Daoy (cell line): Measurements from ENCODE around the gene CISTR. TPM values are rescaled to one million over a fixed set of nuclear protein-coding genes. Genes with fewer than 3 reads are reported as not detected.

ENCODE experiments used
- DNase-seq: peaks from one replicate; pipeline ENCODE4 v3.0.0-alpha.2; 2015; ENCODE audit warnings: low read depth
- total RNA-seq: library from RNA; depleted of rRNA; stranded (reverse); fragments of >200 nt; shearing (Covaris generic); gene quantifications from 2 replicates; pipeline ENCODE4 v1.2.3, GENCODE V29; 2014

The CISTR gene
- total RNA-seq, 1 experiment from 2014 or later: not detected

DNA sequence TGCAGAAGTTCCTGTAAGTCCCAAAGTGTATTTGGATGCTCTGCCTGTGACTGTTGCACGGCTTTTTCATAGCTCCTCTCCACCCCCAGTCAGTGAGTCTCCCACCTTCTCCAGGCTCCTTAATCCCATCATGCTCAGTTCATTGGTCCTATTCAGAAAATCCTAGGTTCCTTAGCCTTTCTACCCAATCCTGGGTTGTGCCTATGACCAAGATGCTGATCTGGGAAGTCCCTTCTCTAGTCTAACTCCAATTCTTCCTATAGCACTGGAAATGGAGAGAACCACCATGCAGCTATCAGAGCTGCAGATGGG is 7.7 kb downstream of the CISTR start:
- DNase-seq: no peak

DNA sequence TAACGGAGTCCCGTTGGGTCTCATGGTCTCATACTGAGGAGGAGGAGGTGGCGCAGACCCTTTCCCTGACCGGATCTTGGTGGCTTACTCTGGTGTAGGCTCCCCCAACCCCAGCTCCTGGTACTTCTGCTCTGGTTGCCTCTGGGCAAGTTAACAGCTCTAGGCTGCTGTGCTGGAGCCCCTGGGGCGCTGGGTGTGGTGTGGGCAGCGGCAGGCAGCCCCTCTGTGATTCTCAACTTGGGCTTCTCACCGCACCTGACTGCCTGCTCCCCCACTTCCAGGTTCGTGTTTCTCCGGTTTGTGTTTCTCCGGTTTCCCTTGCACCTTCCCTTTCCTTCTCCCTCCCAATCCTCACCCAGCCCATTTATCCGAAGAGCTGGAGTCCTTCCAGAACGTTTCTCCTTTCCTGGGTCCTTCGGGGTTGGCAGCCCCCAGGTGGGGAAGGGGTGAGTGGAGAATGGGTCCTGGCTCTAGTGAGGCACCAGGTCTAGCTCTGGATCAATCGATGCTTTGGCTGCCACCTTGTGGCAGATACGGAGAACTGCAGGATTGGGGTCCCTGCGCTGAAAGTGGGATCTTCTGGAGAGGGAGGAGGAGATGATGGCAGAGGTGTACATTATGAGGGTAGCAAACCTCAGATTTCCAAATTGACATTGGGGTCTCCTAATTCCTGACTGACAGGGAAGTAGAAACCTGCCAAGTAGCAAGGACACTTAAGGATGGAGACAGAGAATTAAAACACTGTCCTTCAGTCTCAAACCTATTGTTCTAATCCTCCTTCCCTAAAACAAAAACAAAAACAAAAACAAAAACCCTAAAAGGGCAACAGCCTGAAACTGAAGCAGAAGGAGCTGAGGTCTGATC is 8.3 kb downstream of the CISTR start:
- DNase-seq: peak; percentile 66

DNA sequence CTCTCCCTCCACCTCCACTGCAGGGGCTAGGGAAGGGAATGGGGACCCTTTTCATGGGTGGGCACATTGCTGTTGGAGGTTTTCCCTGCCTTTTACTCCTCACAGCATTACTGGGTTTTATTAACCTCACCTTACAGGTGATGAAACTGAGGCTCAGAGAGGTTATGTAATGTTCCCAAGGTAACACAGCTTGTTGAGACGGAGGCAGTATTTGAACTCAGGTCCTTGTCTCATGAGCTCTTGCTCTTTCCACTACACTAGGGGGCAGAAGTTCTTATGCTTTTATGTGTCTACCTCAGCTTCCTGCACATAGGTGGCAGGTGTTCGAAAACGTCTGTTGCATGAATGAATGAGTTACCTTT is 11.7 kb downstream of the CISTR start:
- no peak for DNase-seq

DNA sequence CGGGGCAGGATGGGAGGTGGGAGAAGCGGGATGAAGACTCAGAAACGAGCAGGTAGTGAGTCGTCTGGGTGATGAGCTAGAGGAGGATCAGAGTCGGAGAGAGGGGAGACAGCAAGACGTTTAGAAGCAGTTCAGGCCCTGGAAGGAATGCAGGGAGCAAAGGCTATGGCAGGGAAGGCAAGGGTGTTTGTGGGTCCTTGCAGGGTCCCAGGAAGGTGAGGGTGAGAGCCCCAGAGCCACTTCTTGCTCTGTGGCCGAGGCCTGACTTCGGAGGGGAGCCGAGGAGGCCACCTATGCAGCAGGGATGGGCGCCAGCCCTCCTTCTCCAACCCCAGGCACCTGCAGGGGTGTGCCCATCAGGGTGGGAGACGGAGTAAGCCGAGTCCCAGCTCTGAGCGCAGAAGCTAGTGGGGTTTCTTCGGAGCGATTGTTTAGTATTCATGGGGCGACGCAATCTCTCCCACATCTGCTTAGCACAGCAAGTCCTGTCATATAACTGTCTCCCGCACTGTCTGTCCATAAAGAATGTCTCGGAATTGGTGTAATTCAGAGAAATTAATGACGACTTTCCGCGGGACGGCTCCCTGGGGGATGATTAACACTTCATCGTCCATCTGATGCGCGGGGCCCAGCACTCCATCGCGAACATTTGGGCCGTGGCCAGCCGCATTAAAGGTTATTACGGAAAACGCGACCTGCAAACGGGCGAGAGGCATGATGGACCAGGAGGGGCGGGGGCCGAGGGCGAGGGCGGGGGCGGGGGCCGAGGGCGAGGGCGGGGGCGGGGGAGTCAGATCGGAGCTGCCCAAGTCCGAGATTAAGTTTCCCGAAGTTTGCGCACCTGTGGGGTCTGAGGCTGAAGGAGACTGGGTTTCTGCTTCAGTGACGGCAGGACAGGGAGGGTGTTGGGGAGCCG is 12.3 kb downstream of the CISTR start:
- DNase-seq: no peak

DNA sequence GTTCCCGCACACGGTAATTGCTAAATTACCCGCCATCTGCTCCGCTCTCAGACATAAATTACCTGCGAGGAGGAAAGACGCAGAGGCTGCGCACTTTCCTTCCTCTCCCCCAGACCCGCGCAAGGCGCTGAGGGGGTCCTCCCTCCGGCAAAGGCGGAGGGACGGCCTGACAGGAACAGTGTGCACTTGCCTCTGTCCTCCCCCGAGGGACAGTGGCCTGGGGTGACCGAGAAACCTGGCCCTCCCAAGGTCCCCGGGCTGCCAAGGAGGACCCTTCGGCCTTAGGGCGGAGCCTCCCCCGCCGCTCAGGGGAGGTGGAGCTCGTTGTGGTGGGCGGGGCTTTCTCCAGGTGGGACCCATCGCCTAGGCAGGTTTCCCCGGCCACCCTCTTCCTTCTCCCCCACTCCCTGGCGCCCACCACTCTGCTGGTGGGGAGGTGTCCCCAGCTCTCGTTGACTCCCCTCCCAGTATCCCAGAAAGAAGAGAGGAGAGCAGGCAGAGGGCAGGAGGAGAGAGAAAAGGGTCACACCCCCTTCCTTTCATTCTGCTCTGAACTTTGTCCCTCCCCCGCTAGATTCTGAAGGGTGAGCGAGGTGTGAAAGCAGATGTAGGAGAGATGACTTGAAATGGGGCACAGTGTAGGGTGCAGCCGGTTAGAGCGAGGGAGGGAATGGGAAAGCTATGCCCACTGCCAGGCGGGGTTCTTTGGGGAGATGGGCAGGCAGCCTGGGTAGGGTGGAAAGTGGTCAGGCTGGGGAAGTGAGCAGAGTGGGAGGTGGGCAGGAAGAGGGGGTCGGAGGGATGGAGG is 13.2 kb downstream of the CISTR start:
- DNase-seq: no peak

DNA sequence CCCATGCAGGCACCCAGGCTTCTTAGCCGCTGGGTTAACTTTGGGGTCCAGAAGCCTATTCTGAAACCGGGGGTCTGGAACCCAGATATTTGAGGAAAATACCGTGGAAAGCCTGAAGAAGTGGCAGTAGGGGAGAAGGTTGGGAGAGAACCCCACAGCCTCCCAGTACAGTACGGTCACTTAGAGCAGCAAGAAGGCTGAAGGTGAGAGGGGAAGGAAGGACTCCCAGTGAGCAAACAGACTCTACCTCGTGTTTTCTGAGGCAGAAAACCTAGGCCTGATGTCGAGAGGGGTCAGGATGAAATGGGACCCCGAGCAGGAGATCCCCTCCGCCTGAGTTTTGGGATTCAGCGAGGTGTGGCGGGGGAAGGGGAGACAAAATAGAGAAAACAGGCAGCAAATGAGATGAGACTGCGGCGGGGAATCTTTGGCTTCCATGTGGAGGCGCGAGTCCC is 13.8 kb downstream of the CISTR start:
- DNase-seq: no peak

DNA sequence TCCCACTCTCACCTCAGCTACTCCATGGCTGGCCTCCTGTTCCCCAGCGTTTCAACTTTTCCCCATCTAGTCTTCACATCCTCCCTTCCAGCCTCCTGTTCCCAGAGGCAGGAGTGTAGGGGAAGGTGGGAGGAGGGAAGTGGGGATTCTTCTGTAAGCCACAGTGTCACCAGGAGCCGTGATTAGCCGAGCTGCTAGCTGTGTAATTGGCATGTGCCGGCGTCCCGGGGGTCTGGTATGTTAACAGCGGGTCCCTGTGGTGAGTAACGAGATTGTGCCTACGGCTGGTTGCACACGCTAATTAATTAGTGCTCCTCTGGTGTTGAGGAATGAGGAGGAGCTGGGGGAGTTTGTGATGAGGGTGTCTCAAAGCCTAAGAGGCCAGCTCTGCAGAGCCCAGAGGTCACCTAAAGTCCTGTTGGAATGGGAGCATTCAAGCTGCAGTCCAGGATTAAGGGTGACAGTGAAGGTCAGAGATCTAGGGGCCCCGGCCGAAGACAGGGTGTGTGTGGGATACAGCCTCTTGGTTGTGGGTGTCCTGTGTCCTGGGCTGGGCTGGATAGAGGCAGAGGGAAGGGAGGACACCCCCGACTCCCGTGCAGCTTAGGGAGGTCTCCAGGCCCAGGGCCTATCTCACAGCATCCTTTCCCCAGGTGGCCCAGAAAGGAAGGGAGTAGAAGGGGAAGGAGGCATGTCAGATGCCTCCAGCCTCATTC is 14.5 kb downstream of the CISTR start:
- DNase-seq: no peak

DNA sequence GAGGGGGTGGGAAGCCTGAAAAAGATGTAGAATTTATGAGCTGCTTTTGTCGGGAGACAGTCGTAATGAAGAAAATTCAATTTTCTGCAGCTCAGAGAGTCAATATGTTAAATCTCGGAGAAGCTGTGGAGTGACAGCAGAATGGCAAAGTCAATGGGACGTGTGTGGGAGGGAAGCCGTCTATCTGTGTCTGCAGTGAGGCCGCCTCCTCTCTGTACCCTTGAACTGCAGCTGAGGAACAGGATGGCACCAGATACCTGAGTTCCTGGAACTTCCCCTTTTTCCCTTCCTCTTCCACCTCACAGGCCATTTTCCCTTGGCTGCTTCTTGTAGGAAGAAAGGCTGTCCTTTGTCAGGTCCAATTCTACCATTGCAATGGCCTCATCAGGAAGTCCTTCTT is 15.2 kb downstream of the CISTR start:
- no peak for DNase-seq

DNA sequence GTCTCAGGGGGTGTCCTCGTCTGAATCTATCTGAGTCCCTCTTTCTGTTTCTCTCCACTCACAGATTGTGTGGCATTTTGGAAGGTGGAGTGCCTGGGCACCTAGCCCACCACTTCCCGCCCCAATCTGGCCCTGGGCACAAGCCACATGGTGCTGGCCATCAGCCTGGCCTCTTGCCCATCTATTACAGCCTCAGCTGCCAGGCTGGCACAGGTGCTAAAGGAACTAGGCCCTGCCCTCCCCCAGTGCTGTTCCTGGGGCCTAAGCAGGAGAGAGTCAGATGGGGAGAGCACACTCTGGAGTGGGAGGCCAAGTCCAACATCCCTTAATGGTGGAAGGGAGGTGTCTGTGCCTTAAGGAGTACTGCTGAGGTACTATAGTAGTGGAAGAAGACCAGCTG is 16.2 kb downstream of the CISTR start:
- DNase-seq: no peak

DNA sequence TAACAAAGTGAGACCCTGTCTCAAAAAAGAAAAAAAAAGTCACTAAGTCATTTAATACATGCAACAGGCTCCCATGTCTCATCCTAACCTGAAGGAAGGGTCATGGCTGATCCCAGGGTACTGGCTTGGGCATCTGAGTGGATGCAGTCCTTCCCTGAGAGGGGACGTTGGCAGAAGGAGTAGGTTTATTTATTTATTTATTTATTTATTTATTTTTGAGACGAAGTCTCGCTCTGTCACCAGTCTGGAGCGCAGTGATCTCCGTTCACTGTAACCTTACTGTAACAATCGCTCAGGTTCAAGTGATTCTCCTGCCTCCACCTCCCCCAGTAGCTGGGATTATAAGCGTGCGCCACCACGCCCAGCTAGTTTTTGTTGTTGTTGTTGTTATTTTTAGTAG is 17.4 kb downstream of the CISTR start:
- no peak for DNase-seq

DNA sequence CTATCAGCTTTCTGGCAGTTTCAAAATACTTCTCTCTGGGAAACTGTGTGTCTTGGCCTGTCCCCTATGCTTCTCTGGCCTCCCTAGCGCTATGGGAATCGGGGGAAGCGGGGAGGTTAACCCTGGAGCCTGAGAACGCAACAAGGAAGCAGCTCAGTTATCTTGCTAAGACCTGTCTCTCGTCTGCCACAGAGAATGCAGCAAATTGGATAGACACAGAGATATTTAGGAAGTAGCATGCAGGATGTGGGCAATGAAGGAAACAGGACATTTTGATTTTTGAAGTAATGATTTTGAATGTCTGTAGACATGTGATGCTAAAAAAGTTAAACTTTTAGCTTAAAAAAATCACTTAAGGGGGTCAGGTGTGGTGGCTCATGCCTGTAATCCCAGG is 18.0 kb downstream of the CISTR start:
- peak; percentile 46 for DNase-seq

DNA sequence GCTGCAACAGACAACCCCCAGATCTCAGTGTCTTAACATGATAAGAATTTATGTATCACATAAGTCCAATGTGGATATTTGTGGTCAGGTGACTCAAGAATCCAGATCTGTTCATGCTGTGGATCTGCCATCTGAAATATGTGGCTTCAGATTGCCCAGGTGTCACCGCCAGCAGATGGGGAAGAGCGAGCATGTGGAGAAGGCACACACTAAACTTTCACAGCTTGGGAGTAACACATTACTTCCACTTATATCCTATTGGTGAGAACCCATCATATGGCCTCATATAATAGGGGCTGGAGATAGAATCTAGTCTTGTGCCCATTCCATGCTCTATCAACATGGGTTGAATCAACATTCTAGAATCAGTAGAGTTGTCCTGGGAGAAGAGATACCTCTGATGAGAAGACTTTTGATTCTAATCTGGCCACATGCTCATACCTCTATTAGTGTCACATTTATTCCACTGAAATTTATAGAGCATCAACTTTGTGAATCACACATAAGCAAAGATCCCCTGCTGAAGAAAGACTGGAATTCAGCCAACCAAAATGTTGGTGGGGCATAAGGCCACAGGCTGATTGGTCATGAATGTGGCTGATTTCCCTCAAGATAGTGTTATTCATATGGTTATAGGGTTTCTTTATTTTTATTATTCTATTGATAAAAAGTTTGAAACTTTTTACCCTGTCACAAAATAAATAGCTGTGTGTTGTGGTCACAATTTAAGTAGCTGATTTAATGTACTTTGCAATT is 18.6 kb downstream of the CISTR start:
- DNase-seq: peak; percentile 86

DNA sequence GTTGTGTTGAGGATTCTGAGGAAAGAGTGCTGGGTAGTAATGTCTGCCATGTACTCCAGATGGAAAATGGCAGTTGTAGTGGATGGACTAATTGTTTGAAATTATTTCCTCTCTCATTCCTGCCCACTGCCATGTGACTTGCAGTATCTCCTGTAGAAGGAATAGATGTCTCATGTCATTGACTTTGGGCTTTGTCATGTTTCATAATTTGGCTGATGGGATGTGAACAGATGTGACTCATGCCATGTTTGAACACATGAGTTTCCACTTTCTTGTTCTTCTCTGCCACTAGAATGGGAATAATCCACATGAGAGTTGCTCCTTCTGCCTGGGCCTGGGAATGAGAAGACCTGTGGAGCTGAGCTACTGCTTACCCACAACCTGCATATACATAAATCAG is 22.1 kb downstream of the CISTR start:
- DNase-seq: no peak

DNA sequence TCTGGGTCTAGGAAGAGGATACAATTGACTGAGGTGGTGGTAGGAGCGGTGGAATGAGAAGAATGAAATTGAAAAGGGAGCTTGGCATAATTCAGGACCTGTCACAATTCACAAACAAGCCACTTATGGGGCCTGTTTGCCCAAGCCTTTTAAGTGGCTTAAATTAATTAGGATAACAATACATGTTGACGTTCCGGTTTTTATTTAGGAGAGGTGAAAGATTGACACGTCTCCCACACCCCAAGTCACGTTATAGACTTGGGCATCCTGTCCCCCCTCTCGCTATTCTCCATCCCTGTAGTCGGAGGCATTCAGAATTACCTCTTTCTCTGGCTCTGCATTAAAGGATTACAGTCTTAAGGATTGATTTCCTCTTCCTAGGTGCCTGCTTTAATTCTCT is 23.6 kb downstream of the CISTR start:
- no peak for DNase-seq

DNA sequence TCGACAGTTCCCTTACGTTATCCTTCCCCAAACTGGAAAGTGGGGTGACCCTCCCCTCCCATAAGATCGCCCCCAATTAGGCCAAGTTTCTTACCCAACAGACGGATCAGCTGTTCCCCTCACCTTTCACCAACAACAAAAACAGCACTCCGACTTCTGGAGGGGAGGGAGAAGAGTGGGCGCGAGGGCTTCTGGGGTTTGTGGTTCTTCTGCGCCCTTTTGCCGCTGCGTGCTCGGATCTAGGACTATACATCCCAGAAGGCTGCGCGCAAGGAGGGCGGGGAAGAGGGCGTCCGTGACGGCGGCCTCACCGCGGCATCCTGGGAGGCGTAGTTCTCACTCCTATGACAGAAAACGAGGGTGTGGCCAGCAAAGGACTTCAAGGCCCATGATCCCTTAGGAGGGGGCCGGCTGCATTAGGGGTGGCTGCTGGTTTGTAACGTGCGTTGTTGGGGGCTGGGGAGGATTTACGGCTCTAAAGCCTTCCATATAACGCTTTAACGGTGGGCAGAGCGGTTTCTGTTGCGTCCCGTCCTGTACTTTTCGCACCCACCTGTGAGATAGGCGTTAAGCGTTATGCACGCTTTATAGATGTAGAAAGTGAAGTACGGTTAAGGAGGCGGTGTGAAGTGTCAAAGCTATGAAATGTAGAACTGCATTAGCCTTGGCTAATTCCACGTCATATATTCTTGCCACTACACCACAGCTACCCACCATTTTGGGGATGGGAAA is 24.3 kb downstream of the CISTR start, which contains the start of gene CALCOCO1:
CALCOCO1 (minus strand) TSS at position 143 of the 732 bp plus-strand sequence. CDS start 2,210 bp downstream, outside the sequence.
- DNase-seq: peak; percentile 99

DNA sequence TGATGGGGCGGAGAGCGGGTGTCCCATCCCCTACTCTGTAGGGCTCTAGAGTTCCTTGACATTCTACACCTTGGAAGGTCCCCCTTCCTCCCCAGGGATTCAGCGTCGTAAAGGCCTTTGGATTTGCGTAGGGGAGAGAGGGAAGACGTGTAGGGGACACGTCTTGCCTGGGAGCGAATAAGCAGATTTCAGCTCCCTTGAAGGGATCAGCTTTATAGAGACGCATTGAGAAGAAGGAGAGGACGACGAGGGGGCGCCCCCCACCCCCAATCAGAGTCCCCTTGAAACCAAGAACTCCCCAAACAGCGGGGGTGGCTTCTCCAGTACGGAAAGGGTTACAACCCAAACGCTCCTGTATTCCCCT is 24.9 kb downstream of the CISTR start:
- DNase-seq: peak; percentile 32

DNA sequence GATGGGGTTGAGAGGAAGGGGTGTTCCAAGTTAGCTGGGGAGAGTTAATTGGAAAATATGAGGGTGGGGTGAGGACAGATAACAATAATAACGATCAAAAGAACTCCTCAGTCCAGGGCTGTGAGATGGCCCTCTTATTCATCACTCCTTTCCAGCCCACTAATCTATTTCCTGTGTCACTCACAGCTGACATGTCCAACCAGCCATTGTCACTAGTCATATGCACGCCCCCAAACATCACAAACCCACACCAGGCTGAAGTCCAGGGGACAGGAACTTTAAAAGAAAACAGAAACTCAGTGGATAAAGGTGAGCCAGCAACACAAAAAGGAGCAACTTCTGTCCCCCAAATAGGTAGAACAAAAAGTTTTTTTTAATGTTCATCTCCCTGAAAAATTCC is 25.4 kb downstream of the CISTR start:
- DNase-seq: peak; percentile 29

DNA sequence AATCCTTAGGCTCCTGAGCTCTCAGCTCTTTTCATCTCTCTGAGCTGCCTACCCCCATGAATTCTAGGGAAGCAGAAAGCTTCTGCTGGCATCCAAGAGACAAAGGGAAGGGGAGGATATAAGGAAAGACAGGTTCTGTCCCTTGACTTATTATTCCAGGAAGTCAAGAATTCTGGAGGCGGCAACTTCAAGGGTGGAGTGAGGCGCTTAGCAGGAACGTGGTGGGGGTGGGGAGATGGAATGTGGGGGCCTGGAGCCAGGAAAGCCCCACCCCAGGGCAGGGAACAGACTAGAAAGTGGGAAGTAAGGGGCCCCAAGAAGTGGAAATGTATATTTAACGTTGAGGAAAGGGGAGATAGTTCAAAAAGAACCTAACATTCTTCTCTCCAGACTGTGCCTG is 26.0 kb downstream of the CISTR start:
- no peak for DNase-seq

DNA sequence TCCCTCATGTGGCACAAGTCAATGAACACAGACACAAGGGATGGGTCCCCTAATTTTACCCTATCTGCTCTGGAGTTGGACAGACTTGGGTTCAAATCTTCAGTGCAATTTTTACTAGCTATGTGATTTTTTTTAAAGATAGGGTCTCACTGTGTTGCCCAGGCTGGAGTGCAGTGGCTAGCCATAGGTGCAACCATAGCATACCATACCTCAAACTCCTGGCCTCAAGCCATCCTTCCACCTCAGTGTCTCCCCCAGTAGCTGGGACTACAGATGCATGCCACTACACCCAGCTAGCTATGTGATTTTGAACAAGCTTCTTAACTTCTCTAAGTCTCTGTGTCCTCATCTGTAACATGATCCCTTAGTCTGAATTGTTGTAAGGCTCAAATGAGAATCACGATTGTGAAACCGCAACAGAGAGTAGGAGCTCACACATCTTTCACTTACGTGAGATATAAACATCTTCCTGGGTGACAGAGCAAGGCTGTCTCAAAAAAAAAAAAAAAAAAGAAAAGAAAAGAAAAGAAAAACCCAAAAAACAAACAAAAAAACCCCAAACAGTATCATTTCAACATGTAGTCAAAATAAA is 29.2 kb downstream of the CISTR start:
- DNase-seq: no peak

DNA sequence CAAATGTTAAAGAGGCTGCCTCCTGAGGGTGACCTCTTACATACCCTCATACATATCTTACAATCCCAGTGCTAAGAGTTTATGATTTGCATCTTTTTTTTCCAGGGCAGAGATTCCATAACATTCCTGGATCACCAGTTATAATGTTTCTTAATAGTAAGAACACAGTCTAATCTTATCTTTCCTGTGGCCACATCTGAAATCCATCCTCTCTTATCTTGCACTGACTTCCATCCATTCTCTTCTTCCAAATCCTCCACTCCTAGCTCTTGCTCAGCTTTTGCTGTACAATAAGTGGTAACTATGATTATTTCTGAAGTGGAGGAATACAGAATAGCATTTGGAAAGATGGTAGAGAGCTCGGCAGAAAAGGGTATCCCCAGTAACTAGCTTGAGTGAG is 30.8 kb downstream of the CISTR start:
- no peak for DNase-seq
